ENCODE measurements around the gene FXYD7.
"Not testable (repeated sequence)": the region's sequence is repeated elsewhere in the genome, so short reads cannot be mapped to it uniquely, and the experiment has no call there.

The FXYD7 gene, protein sequence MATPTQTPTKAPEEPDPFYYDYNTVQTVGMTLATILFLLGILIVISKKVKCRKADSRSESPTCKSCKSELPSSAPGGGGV

DNA sequence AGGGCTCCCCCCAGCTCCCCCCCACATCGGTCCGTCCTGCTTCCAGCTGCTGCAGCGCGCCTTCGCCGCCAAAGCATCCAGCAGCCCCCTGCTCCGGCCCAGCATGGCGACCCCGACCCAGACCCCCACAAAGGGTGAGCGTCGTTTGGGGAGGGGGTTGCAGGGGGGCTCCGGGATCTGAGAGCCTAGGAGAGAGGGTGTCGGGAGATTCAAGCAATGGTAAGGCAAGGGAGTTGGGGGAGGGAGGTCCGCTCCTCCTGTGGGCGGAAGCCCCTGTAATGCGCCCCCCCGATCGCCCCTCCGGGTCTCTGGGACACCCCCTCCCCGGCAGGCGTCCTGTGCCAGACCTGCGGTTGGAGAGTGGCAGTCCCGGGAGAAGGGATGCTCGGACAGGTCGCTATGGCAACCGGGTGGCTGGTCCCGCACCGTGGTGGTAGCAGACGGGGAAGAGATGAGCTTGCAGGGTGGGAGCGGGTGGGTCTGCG lies at the start of gene FXYD7:
FXYD7 (plus strand) TSS at position 25 of the 485 bp plus-strand sequence; CDS start at position 104, 79 bp downstream.
- no peak for DNase-seq (ENCODE audit: low spot score)

DNA sequence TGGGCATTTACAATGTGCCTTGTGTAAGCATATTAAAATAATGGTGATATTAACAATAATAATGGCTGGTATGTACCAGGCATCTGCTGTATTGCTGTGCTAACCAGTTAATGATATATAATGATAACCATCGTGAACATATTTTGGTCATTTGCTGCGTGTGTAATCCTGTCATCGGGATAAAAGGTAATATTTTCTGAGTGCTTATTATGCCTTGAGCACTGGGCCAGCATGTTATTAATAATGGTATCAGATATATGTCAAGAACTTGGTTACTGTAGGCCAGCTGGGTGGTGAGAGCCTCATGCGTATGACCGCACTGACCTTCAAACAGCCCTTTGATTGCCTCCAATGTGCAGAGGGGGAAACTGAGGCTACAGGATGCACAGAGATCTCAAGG lies 49.6 kb upstream of the FXYD7 start:
- DNase-seq (ENCODE audit: low spot score): no peak

DNA sequence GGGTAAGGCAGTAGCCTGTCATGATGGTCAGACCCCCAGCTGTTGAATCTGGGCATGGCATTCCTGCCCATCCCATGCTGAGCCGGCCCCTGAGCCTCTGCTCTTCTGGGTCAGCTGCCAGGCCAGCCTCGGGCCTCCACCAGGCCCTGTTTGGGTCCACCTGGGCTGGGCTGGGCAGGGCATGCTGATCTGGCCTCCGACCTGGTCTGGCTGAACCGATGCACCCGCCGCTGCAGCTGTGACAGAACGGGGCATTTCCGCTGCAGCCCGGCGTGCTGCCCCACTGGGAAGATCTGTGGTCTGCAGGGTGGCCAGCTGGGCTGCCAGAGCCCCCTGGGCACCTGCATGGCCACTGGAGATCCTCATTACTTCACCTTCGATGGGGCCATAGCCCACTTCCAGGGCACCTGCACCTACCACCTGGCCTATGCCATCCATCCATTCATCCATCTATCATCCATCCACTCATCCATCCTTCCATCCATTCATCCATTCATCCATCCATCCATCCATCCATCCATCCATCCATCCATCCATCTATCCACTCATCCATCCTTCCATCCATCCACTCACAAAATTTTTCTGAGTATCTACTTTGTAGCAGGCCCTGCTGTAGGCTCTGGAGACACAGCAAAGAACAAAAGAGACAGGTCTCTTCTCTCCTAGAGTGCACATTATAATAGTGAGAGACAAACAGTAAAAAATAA lies 49.0 kb upstream of the FXYD7 start:
- DNase-seq (ENCODE audit: low spot score): no peak

DNA sequence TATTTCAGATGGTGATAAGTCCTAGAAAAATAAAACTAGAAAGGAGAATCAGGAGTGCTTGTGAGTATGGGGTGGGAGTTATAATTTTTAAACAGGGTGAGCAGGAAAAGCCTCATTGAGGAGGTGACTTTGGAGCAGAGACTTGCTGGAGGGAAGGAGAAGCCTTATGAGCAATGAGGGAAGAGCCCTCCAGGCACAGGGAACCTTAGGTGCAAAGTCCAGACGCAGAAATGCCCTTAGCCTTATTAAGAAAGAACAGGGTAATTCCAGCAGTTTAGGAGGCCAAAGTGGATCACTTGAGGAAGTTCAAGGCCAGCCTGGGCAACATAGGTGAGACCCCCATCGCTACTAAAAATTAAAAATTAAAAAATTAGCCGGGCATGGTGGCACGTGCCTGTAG lies 48.4 kb upstream of the FXYD7 start:
- DNase-seq (ENCODE audit: low spot score): no peak

DNA sequence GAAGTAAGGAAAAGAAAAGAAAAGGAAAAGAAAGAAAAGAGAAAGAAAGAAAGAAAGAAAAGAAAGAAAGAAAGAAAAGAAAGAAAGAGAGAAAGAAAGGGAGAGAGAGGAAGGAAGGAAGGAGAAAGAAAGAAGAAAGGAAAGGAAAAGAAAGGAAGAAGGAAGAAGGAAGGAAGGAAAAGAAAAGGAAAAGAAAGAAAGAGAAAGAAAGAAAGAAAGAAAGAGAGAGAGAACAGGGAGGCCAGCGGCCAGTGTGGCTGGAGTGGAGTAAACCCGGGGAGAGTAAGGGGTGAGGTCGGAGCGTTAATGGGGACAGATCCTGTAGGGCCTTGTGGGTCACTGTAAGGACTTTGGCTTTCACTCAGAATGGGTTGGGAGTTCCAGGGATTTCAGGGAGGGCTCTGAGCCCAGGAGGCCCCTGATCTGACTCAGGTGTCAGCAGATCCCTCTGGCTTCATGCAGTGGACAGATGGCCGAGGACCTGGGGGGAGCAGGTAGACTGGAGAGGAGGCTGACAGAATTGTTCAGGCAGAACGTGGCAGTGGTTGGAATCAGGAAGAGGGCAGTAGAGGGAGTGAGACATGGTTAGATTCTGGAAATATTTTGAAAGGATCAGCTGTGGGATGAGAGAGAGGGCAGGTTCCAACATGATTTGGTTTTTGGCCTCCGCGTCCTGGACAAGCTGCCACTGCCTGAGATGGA lies 47.2 kb upstream of the FXYD7 start:
- no peak for DNase-seq (ENCODE audit: low spot score)

DNA sequence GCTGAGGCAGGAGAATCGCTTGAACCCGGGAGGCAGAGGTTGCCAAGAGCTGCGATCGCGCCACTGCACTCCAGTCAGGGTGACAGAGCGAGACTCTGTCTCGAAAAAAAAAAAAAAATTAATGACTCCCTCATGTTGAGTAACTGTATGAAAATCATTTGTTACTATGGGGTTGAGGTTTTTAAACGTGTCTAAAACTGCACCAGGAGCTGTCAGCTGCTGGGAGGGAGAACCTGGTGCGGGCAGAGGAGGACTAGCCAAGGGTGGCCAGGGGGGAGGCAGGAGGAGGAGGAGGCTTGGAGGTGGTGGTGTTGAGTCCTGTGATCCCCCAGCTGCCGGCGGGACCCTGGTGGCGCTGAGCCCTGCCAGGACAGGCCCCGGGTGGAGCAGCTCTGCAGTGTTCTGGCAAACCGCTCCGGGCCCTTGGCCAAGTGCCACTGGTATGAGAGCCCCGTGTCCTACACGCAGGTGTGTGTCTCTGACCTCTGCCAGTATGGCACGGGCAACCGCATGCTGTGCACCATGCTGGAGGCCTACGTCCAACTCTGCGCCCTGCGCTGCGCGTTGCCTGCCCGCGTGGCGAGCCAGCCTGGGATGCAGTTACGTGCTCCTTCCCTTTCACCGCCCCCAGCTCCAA lies 44.5 kb upstream of the FXYD7 start:
- no peak for DNase-seq (ENCODE audit: low spot score)

DNA sequence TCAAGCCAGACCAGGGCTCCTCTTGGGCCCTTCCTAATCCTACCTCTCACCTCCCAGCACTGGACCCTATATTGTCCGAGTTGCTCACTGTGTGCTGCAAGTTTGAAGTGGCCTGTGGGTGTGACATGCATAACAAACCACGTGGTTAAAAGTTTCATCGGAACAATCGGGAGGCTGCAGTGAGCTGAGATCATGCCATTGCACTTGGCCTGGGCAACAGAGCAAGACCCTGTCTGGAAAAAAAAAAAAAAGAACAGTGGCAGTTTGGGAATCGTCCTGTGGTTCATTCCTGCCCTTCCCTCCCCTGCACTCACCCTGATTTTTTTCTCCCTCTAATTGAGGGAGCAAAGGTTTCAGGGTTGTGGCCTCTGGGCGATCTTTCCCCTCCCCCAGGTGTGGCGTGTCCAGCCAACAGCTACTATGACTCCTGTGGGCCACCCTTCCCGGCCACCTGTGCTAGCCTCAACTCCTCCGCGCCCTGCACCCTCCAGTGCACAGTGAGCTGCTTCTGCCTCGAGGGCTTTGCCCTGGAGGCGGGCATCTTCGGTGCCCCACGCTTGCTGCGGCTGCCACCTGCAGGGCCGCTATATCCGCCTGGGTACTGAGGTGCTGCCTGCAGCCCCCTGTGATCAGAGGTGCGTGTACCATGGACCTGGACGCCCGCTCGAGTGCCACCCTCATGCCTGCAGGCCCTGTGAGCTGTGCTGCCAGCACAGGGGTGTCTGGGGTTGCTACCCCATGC lies 43.7 kb upstream of the FXYD7 start:
- no peak for DNase-seq (ENCODE audit: low spot score)

DNA sequence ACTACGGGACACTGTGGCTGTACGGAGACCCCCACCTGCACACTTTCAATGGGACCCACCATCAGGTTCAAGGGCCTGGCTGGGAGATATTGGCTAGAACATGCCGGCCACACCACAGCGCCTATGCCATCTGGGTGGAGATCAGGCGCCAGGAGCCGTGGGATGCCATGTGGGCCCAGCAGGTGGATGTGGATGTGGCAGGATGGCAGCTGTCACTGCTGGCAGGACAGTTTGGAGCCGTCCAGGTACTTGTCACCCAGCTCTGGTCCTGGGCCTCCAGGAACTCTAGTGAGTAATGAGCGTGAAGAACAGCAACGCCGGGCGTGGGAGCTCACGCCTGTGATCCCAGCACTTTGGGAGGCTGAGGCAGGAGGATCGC lies 43.2 kb upstream of the FXYD7 start:
- no peak for DNase-seq (ENCODE audit: low spot score)

DNA sequence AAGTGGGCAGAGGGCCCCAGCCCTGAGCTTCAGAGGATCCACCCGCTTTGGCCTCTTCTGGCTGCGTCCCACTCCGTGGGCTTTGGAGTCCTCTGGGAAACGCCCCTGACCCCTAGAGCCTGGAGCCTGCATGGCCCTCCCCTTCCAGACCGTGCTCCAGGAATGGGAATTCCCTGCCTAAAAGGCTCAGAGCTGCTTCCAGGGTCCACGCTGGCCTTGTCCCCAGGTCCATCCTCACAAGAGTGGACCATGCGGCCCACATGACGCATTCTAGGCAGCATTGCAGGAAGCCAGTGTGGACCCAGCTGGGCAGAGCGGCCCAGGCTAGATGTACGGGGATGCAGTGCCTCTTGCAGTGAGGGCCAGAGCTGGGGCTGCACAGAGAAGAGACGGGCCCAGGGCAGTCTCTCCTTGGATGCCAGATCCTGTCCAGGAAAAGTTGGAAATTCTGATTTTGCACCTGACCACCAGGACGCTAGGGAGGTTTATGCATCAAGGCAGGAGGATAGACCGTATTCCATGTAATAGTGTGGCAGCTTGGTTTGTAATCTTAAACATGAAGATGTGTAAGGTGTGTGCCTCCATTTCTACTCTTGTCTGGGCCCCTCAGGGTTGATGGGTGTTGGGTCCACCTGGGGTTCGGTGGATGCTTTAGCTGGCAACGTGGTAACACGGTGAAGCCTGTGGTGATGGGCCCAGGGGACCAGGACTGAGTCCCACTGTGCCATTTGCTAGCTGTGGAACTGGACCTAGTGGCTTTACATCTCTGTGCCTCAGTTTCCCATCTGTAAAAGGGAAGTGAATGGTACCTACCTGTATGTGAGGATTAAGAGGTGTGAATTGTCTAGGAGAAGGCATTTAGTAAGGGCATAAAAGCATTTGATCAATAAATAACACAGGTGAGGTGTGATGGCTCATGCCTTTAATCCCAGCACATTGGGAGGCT lies 42.2 kb upstream of the FXYD7 start:
- no peak for DNase-seq (ENCODE audit: low spot score)

DNA sequence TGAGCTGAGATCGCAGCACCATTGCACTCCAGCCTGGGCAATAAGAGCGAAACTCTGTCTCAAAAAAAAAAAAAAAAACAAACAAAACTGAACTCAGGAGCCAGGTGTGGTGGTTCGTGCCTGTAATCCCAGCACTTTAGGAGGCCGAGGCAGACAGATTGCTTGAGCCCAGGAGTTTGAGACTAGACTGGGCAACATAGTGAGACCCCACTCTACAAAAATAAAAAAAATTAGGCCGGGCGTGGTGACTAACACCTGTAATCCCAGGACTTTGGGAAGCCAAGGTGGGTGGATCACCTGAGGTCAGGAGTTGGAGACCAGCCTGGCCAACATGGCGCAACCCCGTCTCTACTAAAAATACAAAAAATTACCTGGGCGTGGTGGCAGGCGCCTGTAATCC lies 41.1 kb upstream of the FXYD7 start:
- not testable (repeated sequence) for DNase-seq (ENCODE audit: low spot score)

DNA sequence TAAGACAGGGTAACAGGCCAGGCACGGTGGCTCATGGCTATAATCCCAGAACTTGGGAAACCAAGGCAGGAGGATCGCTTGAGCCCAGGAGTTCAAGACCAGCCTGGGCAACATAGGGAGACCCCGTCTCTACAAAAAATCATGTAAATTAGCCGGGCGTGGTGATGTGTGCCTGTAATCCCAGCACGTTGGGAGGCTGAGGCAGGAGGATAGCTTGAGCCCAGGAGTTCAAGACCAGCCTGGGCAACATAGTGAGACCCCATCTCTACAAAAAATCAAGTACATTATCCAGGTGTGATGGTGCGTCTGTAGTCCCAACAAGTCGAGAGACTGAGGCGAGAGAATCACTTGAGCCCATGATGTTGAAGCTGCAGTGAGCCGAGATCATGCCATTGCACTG lies 39.4 kb upstream of the FXYD7 start:
- DNase-seq (ENCODE audit: low spot score): not testable (repeated sequence)

DNA sequence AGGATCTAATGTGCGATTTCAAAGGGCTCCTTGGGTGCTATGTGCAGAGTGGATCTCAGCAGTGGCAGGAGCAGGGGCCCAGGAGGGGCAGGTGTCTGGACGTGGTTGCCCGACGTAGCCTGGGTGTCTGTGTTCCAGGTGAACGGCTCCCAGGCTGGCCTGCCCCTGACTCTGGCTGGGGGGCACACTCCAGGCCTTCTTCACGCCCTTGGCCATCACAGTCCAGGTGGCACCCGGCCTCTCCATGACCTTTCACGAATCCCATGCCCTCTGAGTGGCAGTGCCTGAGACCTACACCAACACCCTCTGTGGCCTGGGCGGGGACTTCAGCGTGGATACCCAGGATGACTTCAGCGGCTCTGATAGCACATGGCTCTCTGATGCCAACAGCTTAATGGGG lies 38.7 kb upstream of the FXYD7 start:
- no peak for DNase-seq (ENCODE audit: low spot score)

DNA sequence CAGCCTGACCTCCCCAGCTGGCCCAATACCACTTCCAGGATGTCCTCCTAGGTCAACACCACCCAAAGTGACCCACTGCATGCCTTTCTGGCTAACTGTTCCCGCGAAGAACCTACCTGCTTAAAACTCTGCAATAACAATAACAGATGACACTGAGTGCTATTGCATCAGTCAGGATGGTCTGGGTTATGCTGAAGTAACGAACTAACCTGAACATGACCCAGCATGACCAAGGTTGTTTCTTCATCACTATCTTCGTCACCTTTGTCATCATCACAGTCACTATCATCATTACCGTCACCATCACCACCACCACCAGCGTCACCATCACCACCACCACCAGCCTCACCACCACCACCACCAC lies 38.0 kb upstream of the FXYD7 start:
- DNase-seq (ENCODE audit: low spot score): no peak

DNA sequence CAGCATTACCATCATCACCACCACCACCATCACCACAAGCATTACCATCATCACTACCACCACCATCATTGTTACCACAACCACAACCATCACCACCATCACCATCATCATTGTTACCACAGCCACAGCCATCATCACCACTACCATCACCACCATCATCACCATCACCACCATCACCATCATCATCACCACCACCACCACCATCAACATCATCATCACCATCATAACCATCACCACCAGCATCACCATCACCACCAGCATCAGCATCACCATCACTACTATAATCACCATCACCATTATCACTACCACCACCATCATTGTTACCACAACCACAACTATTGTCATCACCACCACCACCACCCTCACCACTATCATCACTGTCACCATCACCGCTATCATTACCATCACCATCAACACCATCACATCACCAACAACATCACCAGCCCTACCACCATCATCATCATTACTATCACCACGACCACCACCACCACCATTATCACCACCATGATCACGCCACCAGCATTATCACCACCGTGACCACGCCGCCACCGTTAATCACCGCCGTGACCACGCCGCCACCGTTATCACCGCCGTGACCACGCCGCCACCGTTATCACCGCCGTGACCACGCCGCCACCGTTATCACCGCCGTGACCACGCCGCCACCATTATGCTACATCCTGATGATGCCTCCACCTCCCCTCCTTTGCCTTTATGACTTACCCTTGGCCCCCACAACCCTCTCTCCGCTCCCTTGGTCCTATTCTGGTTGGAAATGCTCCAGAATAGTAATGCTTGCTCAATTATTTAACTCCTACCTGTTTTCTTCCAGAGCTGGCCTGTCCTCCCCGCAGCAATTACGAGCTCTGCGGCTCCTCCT lies 37.4 kb upstream of the FXYD7 start:
- no peak for DNase-seq (ENCODE audit: low spot score)

DNA sequence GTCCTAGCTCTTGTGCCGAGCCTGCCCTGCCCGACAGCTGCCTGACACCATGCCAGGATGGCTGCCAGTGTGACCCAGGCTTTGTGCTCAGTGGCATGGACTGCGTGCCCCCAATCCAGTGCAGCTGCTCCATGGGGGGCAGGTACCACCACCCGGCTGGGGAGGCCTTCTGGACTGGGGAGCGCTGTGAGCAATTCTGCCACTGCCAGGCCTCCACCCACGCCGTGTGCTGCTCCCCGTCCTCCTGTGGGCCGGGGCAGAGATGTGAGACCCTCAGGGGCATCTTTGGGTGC lies 36.8 kb upstream of the FXYD7 start:
- DNase-seq (ENCODE audit: low spot score): no peak

DNA sequence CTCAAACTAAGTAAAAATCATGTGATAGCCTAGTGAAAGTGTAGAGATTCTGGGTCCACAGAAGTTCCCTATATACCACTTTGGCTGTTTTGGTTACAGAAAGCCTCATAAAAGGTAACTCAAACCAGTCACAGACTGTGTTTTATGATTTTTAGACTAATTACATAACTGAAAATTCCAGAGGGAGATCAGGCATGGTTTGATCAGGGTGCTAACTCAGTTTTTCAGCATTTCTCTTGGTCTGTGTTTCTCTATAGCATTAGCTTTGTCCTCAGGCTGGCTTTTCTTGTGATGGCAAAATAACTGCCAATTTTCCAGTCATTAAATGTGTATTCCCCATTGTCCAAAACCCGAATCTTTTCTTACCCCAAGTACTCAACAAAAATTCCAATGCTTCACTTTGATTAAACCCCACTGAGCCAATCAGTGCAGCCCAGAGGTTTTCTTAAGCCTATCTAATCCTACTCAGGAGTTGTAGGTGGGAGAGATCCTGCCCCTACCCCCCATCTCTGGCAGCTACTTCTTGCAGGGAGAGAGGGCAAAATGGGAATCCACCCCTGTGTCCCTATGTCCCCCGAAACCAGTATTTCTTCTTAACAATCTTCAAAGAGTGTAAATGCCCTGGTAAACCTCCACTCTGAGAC lies 36.0 kb upstream of the FXYD7 start:
- DNase-seq (ENCODE audit: low spot score): no peak

DNA sequence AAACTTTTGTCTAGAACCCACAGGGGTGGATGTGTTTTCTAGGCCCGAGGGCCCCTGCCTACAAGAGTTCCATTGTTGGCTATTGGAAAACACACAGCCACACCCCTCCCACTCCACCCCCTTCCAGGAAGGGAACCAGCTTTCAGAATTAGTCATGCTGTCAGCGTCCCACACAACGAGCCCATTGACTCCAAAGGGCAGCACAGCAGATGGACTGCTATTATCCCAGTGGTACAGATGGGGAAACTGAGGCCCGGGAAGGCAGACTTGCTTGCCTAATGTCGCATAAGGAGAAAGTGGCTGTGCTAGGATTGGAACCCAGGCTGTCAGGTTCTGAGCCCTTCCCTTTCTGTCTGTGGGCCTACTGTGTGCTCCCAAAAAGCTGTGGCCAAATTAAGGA lies 35.5 kb upstream of the FXYD7 start:
- no peak for DNase-seq (ENCODE audit: low spot score)

DNA sequence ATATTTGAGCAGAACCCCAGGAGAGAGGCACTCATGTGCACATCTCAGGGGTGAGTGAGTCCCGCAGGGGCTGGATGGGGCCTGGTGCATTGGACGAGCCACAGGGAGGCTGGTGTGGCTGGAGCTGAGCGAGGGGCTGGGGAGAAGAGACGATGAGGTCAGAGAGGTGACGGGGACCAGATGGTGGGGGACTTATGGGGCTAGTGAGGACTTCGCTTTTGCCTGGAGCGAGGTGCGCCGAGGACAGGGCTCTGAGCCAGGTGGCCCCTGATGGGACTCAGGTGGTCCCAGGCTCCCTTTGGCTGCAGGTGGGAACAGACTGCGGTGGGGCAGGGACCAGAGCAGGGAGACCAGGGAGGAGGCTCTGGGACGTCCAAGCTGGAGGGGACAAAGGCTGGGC lies 34.3 kb upstream of the FXYD7 start:
- no peak for DNase-seq (ENCODE audit: low spot score)

DNA sequence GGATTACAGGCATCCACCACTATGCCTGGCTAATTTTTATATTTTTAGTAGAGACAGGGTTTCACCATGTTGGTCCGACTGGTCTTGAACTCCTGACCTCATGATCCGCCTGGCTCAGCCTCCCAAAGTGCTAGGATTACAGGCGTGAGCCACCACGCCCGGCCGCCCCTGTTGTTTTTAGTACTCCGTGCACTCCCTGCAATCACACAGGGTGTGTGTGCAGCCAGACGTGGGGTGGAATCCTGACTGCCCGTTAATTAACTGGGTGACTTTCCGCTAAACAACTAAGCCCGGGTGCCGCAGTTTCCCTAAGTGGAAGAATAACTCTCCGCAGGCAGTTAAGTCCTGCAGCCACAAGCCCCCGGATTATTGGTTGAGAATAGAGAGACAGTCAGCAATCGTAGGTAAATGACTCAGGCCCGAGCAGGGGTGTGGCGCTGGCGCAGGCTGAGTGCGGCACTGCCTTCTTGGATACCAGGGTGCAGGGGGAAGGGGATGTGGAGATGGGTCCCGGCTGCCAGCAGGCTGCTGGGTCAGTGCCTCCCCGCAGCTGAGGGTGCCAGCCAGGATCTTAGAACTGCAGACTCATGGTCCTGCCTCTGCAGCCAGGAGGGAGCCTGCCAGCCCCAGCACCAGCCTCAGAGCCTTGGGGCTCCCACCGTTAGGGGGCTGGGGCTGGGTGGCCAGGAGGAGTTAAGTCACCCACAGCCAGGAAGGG lies 33.5 kb upstream of the FXYD7 start:
- no peak for DNase-seq (ENCODE audit: low spot score)

Data from CD4-positive, alpha-beta T cell treated with Interleukin-2 at 100 ng/mL for 4 hours (primary cell).